Natural killer cell treated with Interleukin-12 subunit alpha and Interleukin-12 subunit beta and Interleukin-15 and Interleukin-18, amount 100 ng/mL, for 72 hours (primary cell): Measurements from ENCODE around the gene CYB561D1. TPM values are rescaled to one million over a fixed set of nuclear protein-coding genes. Genes with fewer than 3 reads are reported as not detected.

Experiments used
- ATAC-seq, 2 donors: fragments of 150-1000 bp; cut with Tn5 transposase in 1 of 2; sonication (Bioruptor Pico), chemical (Tn5 transposase) in 1 of 2; 2 replicates each; pipeline ENCODE4 v1.10.0; 2021
- DNase-seq: peaks from one replicate; pipeline ENCODE4 v3.0.0; 2022; ENCODE audit warnings: low spot score
- H3K27ac Mint-ChIP-seq, 2 donors: 1 replicate in 1 of 2; 2 replicates in 1 of 2; pipeline ENCODE4 v1.8.0; 2022; ENCODE audit warnings: mixed read lengths in 2 of 2, mild to moderate bottlenecking in 1 of 2, moderate library complexity in 1 of 2
- H3K27me3 Mint-ChIP-seq, 2 donors: 1 replicate in 1 of 2; 2 replicates in 1 of 2; pipeline ENCODE4 v1.8.0; 2022; ENCODE audit warnings: mixed read lengths in 2 of 2
- H3K36me3 Mint-ChIP-seq: one replicate; pipeline ENCODE4 v1.8.0; 2022; ENCODE audit warnings: mixed read lengths
- H3K4me1 Mint-ChIP-seq, 2 donors: 1 replicate in 1 of 2; 2 replicates in 1 of 2; pipeline ENCODE4 v1.8.0; 2022; ENCODE audit warnings: low read depth in 2 of 2, mixed read lengths in 2 of 2, mild to moderate bottlenecking in 1 of 2
- H3K4me3 Mint-ChIP-seq: one replicate; pipeline ENCODE4 v1.8.0; 2022; ENCODE audit warnings: mixed read lengths
- H3K9me3 Mint-ChIP-seq: 2 replicates; pipeline ENCODE4 v1.8.0; 2022; ENCODE audit warnings: mixed read lengths
- total RNA-seq, 2 donors: library from RNA; stranded (reverse); gene quantifications; one replicate each; pipeline ENCODE4 v1.2.3, GENCODE V29; 2022

CYB561D1 gene
- total RNA-seq, 2 donors from 2014 or later, result 13.1 to 18.7 TPM

DNA sequence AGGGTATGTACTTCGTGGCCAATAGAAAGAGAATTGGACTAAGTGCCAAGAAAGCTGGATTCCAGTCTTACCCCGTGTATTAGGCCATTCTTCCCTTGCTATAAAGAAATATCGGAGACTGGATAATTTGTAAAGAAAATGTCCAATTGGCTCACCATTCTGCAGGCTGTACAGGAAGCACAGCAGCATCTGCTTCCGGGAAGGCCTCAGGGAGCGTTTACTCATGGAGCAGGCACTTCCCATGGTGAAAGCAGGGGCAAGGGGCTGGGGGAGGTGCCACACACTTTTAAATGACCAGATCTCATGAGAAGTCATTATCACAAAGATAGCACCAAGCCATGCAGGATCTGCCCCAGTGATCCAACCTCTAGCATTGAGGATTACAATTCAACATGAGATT lies 23.4 kb downstream of the CYB561D1 start:
- no peaks in the 10 kb centered on the region for H3K36me3 Mint-ChIP-seq
- no peak for ATAC-seq

DNA sequence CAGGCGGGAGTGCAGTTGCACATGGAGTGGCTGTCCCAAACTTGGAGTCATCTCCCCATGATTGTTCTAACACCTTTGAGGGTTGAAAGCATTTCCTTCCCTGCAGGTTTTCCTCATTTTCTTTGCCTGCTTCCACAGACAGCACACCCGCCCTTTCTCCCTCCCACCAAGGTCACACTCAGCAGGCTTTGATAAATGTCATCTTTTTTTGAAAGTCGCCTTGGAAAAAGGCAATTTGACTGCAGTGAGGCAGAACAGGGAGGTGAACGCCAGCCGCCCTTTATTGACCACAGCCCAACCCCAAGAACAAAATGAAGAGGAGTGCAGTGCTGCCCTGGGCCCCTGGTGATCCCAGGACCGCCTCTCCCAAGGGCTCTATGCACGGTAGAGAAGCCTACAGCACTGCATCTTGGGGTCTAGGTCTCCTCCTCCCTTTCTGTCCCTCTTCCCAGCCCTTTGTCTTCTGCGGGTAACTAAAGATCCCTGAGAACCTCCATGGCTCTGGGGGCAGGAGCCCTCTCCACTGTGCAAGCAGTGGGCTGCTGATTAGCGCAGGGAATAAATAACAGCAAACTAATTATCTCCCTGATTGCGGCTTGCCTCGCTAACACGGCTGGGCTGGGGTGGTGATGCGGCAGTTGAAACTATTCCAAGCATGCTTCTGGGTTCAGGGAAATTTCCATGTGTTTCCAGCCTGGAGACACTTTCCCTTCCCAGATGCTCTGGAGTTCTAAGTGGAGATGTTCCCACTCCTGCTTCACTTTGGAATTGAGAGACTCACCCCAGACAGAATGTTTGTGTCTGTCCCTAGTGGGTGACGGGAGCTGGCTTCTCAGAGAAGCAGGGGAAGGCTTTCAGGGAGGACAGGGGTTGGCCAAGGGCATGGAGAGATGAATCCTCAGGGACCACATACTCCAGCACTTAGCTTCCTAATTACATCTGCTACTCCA lies 27.4 kb downstream of the CYB561D1 start:
- Mint-ChIP-seq H3K27me3 (peaks cover 0 to 5% of the 10 kb centered on the region in 2 donors), H3K4me1 (no peaks in the 10 kb centered on the region), H3K27ac (no peak overlapping the region), H3K36me3 (no peaks in the 10 kb centered on the region), H3K4me3 (no peak overlapping the region), H3K9me3 (no peaks in the 10 kb centered on the region)
- ATAC-seq (no peak), DNase-seq (no peak)

More for the DNA sequence above, 23.4 kb downstream of the CYB561D1 start:
- Mint-ChIP-seq H3K4me1 (no peaks in the 10 kb centered on the region), H3K9me3 (no peaks in the 10 kb centered on the region), H3K27ac (no peak overlapping the region), H3K4me3 (no peak overlapping the region), H3K27me3 (peaks cover 0 to 2% of the 10 kb centered on the region in 2 donors)
- DNase-seq, result no peak

DNA sequence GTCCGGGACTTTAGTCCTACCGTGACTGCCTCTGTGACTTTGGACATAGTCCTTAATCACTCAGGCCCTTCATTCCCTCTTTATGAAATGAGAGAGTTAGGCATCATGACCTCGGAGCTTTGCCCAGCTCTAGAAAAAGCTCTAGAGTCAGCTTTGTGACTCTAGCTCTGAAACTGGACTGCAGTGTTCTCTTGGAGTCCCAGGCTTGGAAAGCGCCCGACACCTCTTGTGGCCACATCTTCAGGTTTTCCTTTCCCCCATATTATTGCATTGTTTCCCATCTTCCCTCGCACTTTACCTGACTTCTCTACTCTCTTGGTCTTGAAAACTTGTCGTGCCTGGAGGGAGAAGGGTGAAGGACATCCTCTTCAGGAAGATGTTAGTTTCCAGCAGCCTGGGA lies 28.1 kb downstream of the CYB561D1 start:
- Mint-ChIP-seq H3K36me3 (no peaks in the 10 kb centered on the region), H3K9me3 (no peaks in the 10 kb centered on the region), H3K4me1 (no peaks in the 10 kb centered on the region), H3K4me3 (no peak overlapping the region), H3K27me3 (peaks cover 0 to 5% of the 10 kb centered on the region in 2 donors), H3K27ac (no peak overlapping the region)
- no peak for ATAC-seq
- no peak for DNase-seq

DNA sequence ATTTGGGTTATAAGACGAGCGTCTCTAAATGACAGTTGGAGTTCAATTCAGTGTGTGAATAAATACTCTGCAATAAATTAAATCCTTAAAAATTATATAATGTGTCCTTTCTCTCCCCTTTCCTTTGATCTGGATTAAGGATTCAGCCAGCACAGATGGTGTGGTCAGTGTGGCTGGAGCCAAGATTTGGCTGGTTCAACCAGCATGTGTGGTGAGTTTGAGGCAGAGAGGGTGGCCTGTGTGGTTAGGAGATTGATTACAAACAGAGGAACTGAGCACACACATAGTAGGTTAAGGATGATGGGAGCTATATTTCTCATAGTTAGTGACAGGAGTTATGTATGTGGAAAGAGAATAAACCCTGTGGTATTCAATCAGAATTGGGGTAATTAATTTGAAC lies 29.8 kb downstream of the CYB561D1 start:
- ATAC-seq (no peak), DNase-seq (no peak)
- no peaks in the 10 kb centered on the region for H3K36me3 Mint-ChIP-seq
- H3K4me1 Mint-ChIP-seq, result no peaks in the 10 kb centered on the region
- no peak overlapping the region for H3K4me3 Mint-ChIP-seq
- peaks cover 0 to 5% of the 10 kb centered on the region in 2 donors for H3K27me3 Mint-ChIP-seq
- H3K27ac Mint-ChIP-seq, result no peak overlapping the region
- H3K9me3 Mint-ChIP-seq, result no peaks in the 10 kb centered on the region

DNA sequence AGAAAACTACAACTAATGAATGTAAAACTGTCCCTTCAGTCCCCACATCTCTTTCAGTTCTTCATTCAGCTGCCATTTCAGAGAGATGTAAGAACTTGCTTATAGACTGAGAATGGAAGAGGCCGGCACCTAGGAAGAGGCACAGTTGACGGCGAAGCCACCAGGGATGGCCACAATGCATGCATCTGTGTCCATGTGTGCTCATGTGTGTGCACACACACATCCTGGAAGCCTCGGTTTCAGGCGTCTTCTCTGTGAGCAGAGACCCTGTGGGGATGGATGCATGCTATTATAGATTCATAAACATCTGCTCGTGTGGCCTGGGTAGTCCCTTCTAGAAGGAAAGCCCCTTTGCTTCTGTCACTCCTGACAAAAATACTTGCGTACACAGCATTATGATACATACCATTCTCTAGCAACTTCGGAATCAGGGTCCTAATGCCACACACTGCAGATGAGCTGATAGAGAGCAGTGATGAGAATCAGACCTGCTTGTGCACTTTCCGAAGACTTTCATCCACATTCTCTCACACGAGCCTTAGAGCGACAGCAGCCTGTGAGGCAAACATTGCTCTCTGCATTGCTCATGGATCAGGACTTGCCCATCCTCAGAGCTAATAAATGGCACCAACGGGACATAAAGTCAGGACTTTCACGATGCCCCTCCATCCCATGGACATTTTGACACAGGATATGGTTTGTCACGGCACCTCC lies 33.4 kb downstream of the CYB561D1 start:
- peaks cover 0 to 3% of the 10 kb centered on the region in 2 donors for H3K27me3 Mint-ChIP-seq
- ATAC-seq (no peak), DNase-seq (no peak)
- no peak overlapping the region for H3K27ac Mint-ChIP-seq
- no peaks in the 10 kb centered on the region for H3K9me3 Mint-ChIP-seq
- no peaks in the 10 kb centered on the region for H3K4me1 Mint-ChIP-seq
- H3K36me3 Mint-ChIP-seq, result no peaks in the 10 kb centered on the region
- no peak overlapping the region for H3K4me3 Mint-ChIP-seq

DNA sequence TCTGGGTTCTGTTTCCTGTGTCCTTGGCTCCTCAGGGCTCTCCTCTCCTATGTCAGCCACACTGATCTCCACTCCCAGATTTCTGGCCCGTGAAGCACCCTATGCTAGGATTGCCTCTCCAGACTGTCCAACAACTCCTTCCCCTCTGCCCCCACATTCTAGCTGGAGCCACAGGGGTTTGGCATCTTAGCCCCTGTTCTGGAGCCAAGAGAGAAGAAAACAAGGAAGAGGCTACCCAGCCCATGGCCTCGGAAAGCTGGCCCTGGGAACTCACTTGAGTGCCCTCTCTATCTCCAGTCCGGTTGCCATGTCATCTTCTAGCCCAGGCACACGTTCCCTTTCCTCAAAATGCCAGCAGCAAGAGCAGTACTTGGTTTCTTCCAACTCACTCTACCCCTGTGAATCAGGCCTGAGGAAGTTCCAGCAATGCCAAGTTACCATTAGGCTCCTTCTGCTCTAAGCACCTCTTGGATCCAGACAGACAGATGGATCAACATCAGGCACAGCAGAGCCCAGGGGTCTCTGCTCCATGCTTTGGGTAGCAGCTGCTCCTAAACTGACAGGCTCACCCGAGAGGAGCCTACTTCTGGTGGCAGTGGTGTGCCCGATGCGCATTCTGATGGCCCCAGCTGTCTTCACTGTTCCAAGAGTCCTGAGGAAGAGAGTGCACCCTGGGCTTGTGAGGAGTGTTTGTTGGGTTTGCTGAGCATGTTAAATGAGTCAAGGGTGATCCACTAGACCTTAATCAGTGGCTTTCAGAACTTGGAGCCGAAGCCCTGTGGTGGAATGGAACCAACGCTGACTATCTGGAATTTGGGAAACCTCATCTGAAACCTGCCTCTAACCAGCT lies 34.2 kb downstream of the CYB561D1 start:
- no peak for DNase-seq
- Mint-ChIP-seq H3K4me3 (no peak overlapping the region), H3K36me3 (no peaks in the 10 kb centered on the region), H3K27ac (no peak overlapping the region), H3K9me3 (no peaks in the 10 kb centered on the region), H3K27me3 (no peaks in the 10 kb centered on the region), H3K4me1 (peaks cover 5 to 6% of the 10 kb centered on the region in 2 donors)
- ATAC-seq, result no peak

DNA sequence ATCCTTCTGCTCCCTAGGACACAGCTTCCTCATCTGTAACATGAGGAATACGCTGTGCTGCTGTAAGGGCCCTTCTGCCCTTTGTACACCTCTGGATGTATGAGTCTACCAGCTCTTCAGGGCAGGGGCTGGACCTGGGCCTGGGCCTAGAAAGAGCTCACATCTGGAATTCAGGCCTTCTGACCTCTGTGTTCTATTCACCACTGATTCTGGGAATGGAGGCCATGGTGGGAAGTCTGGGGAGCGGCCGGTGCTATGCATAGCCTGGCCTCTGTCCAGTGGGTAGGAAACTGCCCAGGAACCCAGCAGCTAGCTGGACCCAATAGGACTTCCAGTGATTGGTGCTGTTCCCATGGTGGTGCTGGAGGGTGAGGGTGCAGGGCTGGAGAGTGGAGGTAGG lies 34.8 kb downstream of the CYB561D1 start:
- no peaks in the 10 kb centered on the region for H3K27me3 Mint-ChIP-seq
- no peaks in the 10 kb centered on the region for H3K9me3 Mint-ChIP-seq
- DNase-seq (no peak), ATAC-seq (no peak)
- H3K4me3 Mint-ChIP-seq, result no peak overlapping the region
- peaks cover 5 to 6% of the 10 kb centered on the region in 2 donors for H3K4me1 Mint-ChIP-seq
- H3K27ac Mint-ChIP-seq, result no peak overlapping the region
- no peaks in the 10 kb centered on the region for H3K36me3 Mint-ChIP-seq

DNA sequence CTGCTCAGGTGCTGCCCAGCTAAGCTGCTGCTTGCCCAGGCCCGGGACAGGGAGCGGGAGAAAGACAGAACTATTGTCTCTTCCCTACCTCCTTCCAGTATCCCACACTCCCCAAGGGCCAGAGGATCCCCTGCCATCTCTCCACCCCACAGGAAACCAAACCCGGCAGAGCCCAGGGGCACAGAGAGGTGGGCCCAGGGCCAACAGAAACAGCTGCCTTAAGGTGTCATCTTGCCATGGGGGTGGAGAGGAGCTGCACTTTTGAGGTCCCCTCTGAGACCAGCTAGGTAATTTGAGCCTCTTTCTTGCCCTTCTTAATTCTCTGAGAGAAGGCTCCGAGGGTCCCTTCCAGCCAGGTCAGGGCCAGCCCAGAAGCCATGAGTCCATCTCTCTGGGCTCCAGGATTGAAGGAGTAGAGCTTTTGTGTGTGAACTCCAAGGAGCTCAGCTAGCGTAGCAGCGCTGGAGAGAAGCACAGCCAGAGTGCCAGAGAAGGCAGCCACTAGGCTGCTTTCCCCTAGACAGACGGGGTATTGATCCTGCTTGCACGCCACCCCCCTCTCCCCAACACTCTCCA lies 36.1 kb downstream of the CYB561D1 start:
- H3K9me3 Mint-ChIP-seq, result no peaks in the 10 kb centered on the region
- no peak for ATAC-seq
- no peak overlapping the region for H3K27ac Mint-ChIP-seq
- H3K27me3 Mint-ChIP-seq, result no peaks in the 10 kb centered on the region
- H3K36me3 Mint-ChIP-seq, result no peaks in the 10 kb centered on the region
- DNase-seq, result no peak
- no peak overlapping the region for H3K4me3 Mint-ChIP-seq
- H3K4me1 Mint-ChIP-seq, result peaks cover 5 to 6% of the 10 kb centered on the region in 2 donors

DNA sequence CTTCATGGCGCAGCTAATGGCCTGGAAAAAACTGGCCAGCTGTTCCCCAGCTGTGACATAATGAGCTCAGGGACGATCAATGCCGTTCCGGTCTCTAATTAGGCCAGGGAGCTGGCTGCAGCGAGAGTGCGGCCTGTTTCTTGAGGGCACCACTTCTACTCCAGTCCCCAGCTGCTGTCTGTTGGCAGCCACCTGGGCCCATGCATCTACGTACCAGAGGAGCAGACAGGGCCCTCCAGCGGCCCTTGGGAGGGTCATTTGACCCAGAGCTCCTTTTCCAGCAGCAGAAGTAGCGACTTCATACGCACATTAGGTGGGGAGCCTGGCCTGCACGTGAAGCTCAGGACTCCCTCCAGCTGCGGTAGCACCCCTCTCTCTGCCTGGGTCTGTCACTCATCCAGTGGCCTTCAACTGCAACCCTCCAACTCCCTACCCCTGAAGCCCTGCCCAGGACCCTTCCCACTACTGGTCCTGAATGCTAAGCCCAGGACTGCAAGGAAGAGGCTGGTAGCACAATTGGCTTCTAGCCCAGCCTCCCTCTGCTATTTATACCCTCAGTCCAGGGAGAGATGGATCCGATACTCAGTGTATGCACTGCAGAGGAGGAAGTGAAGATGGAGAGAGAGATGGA lies 36.7 kb downstream of the CYB561D1 start:
- H3K4me1 Mint-ChIP-seq, result peaks cover 5 to 6% of the 10 kb centered on the region in 2 donors
- no peaks in the 10 kb centered on the region for H3K36me3 Mint-ChIP-seq
- ATAC-seq, result no peak
- no peaks in the 10 kb centered on the region for H3K27me3 Mint-ChIP-seq
- no peaks in the 10 kb centered on the region for H3K9me3 Mint-ChIP-seq
- no peak for DNase-seq
- peak overlapping the region in 1 of 2 donors; percentile 7 for H3K27ac Mint-ChIP-seq
- H3K4me3 Mint-ChIP-seq, result no peak overlapping the region

DNA sequence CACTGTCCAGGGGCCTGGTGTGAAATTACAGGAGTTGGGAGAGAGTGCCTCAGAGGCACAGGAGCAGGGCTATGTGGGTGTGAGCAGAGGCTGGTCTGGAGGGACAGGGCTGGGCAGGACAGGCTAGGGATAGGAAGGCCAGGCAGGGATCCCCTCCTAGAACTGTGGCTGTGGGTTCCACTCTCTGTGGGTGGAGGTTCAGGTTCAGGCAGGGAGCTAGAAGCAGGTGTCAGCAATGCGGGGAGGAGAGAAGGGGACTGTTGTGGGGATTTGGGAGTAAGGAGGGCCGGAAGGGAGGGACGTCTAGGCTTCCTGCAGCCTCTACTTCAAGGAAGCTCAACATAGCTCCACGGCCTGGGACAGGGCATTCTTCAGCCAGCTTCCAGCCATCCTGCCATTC lies 37.5 kb downstream of the CYB561D1 start:
- Mint-ChIP-seq H3K27me3 (no peaks in the 10 kb centered on the region), H3K36me3 (no peaks in the 10 kb centered on the region), H3K9me3 (no peaks in the 10 kb centered on the region), H3K27ac (peak overlapping the region in 1 of 2 donors; percentile 7), H3K4me1 (peaks cover 5 to 6% of the 10 kb centered on the region in 2 donors), H3K4me3 (no peak overlapping the region)
- no peak for ATAC-seq
- DNase-seq, result no peak

DNA sequence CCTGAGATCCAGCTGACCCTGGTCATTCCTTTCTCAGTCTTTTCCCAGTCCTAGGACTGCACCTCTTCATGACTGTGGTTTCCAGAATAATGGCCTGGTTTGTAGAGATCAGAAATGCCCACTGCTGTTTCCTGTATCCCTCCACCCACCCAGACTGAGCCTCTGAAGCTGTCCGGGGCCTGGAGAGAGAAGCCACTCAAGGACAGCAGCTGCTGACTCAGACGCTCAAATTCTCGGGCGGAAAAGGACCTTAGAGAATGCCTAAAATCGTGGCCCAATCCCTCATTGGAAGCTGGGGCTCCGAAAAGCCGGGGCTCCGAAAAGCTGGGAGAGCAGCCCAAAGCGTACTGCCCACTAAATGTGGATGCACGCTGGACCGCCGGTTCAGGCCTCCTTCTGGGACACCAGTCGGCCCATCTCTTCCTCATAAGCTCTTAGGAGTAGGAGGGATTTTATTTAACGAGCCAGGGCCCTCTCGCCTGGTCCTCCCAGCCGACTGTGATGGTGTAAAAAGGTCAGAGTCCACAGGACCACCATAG lies 38.0 kb downstream of the CYB561D1 start:
- H3K27ac Mint-ChIP-seq, result peak overlapping the region; percentile 86 to 91
- no peaks in the 10 kb centered on the region for H3K9me3 Mint-ChIP-seq
- no peaks in the 10 kb centered on the region for H3K27me3 Mint-ChIP-seq
- DNase-seq, result no peak
- H3K4me3 Mint-ChIP-seq, result no peak overlapping the region
- H3K4me1 Mint-ChIP-seq, result peaks cover 5 to 6% of the 10 kb centered on the region in 2 donors
- no peaks in the 10 kb centered on the region for H3K36me3 Mint-ChIP-seq
- no peak for ATAC-seq

DNA sequence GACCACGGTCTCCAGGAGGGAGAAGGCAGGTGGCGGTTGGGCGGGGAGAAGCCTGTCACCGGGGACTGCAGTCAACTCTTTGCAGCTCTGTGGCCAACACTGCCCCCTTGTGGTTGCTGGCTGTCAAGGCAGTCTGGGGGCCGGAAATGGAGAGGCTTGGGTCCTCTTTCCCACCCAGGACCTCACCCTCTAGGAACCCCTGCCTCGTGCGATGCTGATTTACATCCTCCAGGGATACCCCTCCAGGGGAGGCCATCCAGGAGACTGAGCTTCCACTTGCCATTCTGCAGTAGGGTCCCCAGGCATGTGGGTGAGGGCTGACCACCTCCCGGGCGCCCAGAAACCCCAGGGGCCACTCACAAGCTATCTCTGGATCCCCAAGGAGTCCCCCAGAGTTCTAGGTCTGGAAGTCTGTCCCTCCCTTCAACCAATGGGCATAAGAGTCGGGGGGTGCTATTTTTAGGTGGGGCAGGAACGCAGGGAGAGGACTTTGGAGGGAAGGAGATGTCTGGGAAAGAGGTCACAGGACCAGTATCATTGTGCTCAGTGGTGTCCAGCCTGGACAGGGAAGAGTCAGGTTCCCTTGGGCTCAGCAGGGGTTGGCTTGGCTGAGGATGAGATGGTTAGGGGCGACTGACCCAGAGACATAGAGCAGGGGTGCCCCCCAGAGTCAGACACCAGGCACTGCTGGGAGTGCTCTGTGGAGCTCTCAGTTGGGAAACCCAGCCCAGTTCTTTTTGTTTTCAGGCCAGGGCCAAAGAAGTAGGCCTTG lies 38.7 kb downstream of the CYB561D1 start:
- no peaks in the 10 kb centered on the region for H3K9me3 Mint-ChIP-seq
- peak; percentile 88 for DNase-seq
- peaks cover 5 to 6% of the 10 kb centered on the region in 2 donors for H3K4me1 Mint-ChIP-seq
- ATAC-seq, result peak; percentile 90
- H3K27ac Mint-ChIP-seq, result peak overlapping the region; percentile 86 to 91
- H3K27me3 Mint-ChIP-seq, result no peaks in the 10 kb centered on the region
- H3K4me3 Mint-ChIP-seq, result peak overlapping the region; percentile 78
- H3K36me3 Mint-ChIP-seq, result no peaks in the 10 kb centered on the region
